Epithelial cell of proximal tubule (primary cell): ENCODE measurements around the gene ASAH2. TPM values are rescaled to one million over a fixed set of nuclear protein-coding genes. Genes with fewer than 3 reads are reported as not detected.

ENCODE experiments used
- DNase-seq: peaks from one replicate; pipeline ENCODE4 v3.0.0-alpha.2; 2011; ENCODE audit warnings: low read depth
- H3K4me3 ChIP-seq: 2 replicates; pipeline ENCODE4 v1.5.1; 2011; ENCODE audit warnings: low read depth, mild to moderate bottlenecking, low read length
- CTCF ChIP-seq: conservative IDR thresholded peaks from 2 replicates; pipeline ENCODE4 v1.5.1; 2012; ENCODE audit warnings: low read depth, mild to moderate bottlenecking, low read length
- total RNA-seq: library from RNA; depleted of rRNA; stranded (reverse); fragments of >200 nt; gene quantifications from 2 replicates; pipeline ENCODE4 v1.2.3, GENCODE V29; 2015

The ASAH2 gene
- total RNA-seq, result 0.14 and 0.46 TPM in 2 replicates

GRCh38 chr10:50251394-50251793 lies at the start of gene ASAH2:
TSS of gene ASAH2 (minus strand) at chr10:50251516. CDS start at chr10:50248610, 2,906 bp downstream.
- TF ChIP-seq CTCF, result no peak
- no peak for DNase-seq
- H3K4me3 ChIP-seq, result no peak within 1 kb of the TSS

DNA sequence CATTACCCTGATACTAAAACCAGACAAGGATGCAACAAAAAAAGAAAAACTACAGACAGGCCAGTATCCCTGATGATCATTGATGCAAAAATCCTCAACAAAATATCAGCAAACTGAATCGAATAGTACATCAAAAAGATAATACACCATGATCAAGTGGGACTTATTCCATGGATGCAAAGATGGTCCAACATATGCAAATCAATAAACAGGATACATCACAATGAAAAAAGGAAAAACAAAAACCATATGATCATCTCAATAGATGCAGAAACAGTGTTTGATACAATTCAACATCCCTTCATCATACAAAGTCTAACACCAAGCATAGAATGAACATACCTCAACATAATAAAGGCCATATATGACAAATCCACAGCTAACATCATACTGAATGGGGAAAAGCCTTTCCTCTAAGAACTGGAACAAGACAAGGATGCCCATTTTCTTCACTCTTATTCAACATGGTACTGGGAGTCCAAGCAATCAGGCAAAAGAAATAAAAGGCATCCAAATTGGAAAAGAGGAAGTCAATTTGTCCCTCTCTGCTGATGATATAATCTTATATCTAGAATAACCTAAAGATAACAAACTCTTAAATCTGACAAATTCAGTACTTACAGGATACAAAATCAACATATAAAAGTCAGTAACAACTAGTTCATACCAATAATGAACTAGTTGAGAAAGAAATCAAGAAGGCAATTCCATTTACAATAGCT lies 48.8 kb upstream of the ASAH2 start:
- DNase-seq, result no peak
- H3K4me3 ChIP-seq, result no peak overlapping the region
- TF ChIP-seq CTCF, result no peak

- TF ChIP-seq CTCF, result no peak
- no peak overlapping the region for H3K4me3 ChIP-seq
- no peak for DNase-seq
Measured at GRCh38 chr10:50295367-50295766, 44.1 kb upstream of the ASAH2 start.

DNA sequence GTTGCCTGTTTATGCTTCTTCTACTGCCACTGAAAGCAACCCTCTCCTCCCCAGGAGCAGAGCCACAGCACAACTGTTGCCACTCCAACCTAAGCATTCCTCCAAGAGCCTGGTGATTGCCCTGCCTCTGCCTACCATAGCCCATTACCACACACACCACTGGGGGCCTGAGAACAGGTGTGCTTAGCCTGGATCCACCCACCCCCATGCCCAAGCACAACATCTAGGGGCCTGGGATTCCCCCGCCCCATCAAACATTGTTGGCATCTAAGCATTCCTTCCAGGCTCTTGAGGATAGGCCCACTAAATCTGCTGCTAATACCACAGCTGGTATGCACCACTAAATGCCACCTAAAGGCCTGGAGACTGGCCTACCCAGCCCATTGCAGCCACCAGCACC lies 43.3 kb upstream of the ASAH2 start:
- DNase-seq, result no peak
- no peak for TF ChIP-seq CTCF
- H3K4me3 ChIP-seq, result no peak overlapping the region

DNA sequence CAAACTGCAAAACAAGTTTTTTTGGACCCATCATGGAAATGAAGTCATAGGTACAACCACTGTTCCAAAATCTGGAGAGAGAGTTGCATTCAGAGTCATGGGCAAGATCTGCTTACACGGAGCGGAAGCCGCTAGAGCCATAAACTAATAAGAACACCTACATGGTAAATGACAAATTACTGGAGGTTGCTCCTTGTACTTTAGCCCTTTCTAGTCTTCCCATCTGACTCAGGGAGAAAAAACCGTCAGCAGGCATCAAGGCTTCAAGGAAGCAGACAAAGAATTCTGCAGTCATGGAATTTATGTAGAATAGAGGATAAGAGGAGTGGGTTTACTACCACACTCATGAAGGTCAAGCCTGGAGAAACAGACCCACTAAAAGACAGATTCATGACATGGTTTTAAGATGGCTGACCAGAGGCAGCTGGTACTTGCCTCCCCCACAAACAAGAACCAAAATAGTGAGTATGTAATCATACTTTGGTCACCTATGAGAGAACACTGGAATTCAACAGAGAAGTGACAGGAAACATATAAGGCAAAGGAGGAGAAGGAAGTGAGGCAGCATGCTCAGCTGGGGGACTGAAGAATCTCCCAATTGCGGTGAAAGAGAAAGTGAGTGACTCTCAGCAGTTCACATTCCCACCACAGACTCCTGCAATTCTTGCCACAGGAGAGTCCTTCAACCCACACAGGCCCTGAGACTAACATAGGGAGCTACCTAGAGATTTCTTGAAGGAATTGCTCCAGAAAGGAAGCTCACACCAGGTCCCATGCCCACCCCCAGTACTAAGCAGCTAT lies 42.4 kb upstream of the ASAH2 start:
- no peak for TF ChIP-seq CTCF
- DNase-seq, result no peak
- H3K4me3 ChIP-seq, result no peak overlapping the region

- no peak overlapping the region for H3K4me3 ChIP-seq
- peak; percentile 70 for TF ChIP-seq CTCF
- DNase-seq, result peak; percentile 6
Measured at GRCh38 chr10:50291261-50291850, 40.0 kb upstream of the ASAH2 start.
